Choroid plexus epithelial cell (primary cell): ENCODE data around the gene FAM131B.

Experiments
- DNase-seq: peaks from one replicate; pipeline ENCODE4 v3.0.0-alpha.2; 2010; ENCODE audit warnings: low read depth
- H3K4me3 ChIP-seq: 2 replicates; pipeline ENCODE4 v1.5.1; 2011; ENCODE audit warnings: low read depth, mild to moderate bottlenecking, control low read depth, low read length, moderate library complexity
- TF ChIP-seq, protein P1 (sequence below): conservative IDR thresholded peaks from 2 replicates; pipeline ENCODE4 v1.5.1; 2011; ENCODE audit warnings: low read depth, mild to moderate bottlenecking, control low read depth, inconsistent platforms, low read length, moderate library complexity

FAM131B gene

DNA sequence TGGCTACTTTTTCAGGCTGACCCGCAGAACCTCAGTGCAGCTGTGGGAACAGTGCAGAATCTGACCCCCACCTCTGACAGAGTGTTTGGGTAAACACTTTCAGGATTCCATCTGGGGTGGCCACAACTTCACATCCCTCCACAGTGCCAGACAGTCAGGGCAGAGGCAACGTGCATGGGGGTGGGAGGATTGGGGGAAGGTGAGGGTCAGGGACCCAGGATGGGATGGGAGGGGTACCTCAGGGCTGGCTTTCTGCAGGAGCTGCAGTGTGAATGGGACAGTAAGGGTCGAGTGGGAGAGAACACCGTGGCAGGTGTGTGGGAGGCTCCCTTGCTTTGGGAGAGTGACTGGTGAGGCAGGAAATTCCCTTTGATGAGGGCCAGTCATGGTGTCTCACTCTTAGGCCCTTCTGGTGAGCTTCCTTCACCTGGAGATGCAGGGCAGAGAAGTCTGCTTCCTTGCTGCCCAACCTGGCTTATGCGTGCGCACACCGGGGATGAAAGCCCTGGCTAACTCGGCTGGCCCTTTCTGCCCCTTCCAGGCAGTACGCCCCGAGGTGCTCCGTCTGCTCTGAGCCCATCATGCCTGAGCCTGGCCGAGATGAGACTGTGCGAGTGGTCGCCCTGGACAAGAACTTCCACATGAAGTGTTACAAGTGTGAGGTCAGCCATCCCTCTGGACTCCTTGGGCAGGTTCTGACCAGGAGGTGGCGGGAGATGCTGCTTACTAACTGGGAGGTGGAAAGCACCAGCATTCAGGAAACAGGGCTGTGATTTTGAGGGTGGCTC, 27.0 kb upstream of the FAM131B start:
- DNase-seq, result no peak
- no peak overlapping the region for H3K4me3 ChIP-seq
- TF ChIP-seq, protein P1, sequence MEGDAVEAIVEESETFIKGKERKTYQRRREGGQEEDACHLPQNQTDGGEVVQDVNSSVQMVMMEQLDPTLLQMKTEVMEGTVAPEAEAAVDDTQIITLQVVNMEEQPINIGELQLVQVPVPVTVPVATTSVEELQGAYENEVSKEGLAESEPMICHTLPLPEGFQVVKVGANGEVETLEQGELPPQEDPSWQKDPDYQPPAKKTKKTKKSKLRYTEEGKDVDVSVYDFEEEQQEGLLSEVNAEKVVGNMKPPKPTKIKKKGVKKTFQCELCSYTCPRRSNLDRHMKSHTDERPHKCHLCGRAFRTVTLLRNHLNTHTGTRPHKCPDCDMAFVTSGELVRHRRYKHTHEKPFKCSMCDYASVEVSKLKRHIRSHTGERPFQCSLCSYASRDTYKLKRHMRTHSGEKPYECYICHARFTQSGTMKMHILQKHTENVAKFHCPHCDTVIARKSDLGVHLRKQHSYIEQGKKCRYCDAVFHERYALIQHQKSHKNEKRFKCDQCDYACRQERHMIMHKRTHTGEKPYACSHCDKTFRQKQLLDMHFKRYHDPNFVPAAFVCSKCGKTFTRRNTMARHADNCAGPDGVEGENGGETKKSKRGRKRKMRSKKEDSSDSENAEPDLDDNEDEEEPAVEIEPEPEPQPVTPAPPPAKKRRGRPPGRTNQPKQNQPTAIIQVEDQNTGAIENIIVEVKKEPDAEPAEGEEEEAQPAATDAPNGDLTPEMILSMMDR, result peak; percentile 25

DNA sequence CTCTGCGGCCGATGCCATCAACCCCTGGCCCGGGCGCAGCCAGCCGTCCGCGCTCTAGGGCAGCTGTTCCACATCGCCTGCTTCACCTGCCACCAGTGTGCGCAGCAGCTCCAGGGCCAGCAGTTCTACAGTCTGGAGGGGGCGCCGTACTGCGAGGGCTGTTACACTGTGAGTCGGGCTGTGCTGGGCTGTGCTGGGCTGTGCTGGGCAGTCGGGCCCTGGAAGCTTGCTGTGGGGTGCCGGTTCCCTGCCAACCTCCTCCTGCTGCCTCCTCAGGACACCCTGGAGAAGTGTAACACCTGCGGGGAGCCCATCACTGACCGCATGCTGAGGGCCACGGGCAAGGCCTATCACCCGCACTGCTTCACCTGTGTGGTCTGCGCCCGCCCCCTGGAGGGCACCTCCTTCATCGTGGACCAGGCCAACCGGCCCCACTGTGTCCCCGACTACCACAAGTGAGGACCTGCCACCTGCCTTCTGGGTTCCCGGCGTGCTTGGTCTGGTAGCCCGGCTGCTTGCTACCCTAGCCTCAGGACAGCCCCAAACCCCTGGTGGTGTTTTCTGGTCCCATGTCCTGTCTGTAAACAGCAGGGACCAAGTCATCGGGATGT, 26.1 kb upstream of the FAM131B start:
- no peak overlapping the region for H3K4me3 ChIP-seq
- TF ChIP-seq, protein P1, result peak; percentile 14
- DNase-seq, result no peak

DNA sequence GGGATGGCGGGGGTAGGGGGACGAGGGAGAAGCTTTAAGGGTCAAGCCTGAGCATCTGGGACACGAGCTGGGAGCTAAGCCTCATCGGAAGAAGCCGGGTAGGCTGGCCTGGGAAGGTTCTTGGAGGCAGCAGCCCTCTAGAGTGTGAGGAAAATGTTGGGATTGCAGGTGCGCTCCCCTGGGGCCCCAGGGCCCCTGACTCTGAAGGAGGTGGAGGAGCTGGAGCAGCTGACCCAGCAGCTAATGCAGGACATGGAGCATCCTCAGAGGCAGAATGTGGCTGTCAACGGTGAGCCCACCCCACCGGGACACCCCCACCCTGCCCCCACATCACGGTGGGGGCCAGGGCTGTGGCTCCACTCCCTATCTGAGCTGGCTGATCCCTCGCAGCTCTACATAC, 25.5 kb upstream of the FAM131B start:
- DNase-seq, result no peak
- TF ChIP-seq, protein P1, result no peak
- no peak overlapping the region for H3K4me3 ChIP-seq

DNA sequence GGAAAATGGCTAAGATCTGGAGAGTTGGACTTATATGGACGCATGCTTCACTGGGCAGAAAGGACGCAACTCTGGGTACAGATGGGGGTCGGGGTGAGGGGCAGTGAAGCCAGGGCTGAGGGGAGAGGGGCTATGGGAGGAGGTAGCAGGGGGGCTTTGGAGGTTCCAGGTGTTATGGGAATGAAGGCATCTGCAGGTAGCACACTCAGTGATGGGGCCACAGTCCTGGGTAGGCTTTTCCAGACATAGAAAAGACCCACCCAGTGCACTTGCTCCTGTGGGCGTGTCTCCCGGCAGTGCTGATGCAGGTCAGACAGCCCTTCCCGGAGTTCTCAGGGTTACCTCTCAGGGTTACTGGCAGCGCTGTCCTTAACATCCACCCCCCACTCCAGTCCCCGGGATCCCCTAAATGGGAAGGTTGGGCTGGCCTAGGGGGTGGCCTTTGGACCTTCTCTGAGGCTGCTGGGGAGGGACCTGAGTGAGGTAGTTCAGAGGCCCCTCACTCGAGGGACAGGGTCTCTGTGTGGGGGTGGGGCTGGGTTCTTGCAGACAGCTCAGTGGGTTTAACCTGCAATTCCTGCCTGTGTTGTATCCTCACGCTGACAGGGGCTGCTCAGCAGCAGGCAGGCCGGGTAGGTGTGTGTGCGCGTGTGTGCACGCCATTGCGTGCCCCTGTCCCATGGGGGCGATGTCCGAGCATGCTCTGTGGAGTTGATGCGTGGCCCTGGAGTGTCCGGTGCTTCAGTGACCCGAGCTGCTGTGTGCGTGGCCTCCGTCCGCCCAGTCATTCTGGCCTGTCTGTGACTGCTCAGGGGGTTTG, 24.9 kb upstream of the FAM131B start:
- no peak for DNase-seq
- TF ChIP-seq, protein P1, result peak; percentile 20
- H3K4me3 ChIP-seq, result no peak overlapping the region

DNA sequence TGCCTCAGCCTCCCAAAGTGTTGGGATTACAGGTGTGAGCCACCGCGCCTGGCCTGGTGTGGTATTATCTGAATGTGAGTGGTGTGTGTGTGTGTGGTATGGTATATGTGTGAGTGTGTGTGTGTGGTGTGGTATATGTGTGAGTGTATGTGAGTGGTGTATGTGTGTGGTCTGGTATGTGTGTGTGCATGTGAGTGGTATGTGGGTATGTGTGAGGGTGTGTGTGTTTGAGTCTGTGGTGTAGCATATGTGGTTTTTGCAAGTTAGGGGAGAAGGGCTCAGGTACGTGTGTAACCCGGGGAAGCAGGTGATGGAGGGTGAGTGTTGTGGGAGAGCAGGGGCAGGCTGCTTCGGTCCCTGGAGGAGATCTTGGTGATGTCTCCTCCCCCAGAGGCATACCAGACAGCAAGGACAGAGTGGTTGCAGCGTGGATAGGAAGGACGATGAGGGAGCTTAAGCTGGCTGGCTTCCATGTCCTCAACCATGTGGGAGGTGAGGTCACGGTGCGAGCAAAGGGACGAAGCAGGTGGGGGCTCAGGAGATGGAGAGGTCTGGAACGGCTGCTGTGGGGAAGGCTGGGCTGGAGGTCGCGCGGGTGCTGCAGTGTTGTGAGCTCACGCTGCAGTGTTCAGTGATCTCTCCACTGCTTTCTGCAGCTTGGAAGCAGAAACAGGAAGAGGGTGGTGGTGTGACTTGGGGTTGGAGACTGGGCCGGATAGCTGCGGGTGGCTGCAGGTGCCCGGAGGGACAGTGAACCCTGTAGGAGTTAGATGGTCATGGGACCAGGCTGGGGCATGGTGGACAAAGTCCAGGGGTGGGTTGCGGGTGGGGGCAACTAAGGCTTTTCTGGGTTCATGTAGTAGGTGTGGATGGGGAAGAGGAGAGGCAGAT, 23.6 kb upstream of the FAM131B start:
- DNase-seq, result peak; percentile 84
- peak overlapping the region; percentile 32 for H3K4me3 ChIP-seq
- TF ChIP-seq, protein P1, result no peak
